RWPE1 (cell line): Measurements from ENCODE around the gene NAP1L5.

Experiments
- CTCF ChIA-PET: fragments of 350-600 bp; sonication (Branson Sonifier 250); formaldehyde crosslinking; extraction: SDS; loops from one replicate; lab custom pipeline; 2021; lab: Yijun Ruan, JAX
- POLR2A ChIA-PET: fragments of 400-600 bp; formaldehyde crosslinking; extraction: SDS; loops from one replicate; lab custom pipeline; 2020; ENCODE audit warnings: antibody characterized with exemption; ENCODE audit not compliant: low non-redundant PET; lab: Yijun Ruan, JAX
- DNase-seq: peaks from one replicate; pipeline ENCODE4 v3.0.0; 2012; ENCODE audit warnings: low spot score
- H3K27ac ChIP-seq: fragments of 450-650 bp; 2 replicates; pipeline ENCODE4 v1.5.1; 2017
- TF ChIP-seq, protein P1 (sequence below): fragments of 450-650 bp; conservative IDR thresholded peaks from 2 replicates; pipeline ENCODE4 v1.5.1; 2017; ENCODE audit warnings: low read depth, mild to moderate bottlenecking

Gene NAP1L5

DNA sequence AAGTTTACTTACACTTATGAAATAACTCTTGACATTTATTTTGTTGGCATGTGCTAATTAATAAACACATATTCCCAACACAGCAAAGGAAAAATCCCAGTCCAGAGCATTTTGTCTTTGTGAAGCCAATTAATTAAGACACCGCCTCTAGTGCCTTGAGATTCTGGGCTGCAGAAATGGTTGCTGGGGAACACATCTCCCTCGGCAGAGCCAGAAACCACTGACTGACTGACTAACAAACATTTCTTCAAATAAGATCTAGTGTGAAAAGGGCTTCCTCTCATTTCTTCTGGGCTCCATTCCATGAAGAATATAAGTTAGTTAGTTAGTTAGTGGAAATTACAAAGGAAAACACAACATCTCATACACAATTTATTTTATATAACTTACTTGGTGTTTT is 28.4 kb upstream of the NAP1L5 start:
- DNase-seq = no peak
- ChIA-PET CTCF (no interaction called here), POLR2A (no interaction called here)
- TF ChIP-seq, protein P1, sequence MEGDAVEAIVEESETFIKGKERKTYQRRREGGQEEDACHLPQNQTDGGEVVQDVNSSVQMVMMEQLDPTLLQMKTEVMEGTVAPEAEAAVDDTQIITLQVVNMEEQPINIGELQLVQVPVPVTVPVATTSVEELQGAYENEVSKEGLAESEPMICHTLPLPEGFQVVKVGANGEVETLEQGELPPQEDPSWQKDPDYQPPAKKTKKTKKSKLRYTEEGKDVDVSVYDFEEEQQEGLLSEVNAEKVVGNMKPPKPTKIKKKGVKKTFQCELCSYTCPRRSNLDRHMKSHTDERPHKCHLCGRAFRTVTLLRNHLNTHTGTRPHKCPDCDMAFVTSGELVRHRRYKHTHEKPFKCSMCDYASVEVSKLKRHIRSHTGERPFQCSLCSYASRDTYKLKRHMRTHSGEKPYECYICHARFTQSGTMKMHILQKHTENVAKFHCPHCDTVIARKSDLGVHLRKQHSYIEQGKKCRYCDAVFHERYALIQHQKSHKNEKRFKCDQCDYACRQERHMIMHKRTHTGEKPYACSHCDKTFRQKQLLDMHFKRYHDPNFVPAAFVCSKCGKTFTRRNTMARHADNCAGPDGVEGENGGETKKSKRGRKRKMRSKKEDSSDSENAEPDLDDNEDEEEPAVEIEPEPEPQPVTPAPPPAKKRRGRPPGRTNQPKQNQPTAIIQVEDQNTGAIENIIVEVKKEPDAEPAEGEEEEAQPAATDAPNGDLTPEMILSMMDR = no peak
- no peak overlapping the region for H3K27ac ChIP-seq

DNA sequence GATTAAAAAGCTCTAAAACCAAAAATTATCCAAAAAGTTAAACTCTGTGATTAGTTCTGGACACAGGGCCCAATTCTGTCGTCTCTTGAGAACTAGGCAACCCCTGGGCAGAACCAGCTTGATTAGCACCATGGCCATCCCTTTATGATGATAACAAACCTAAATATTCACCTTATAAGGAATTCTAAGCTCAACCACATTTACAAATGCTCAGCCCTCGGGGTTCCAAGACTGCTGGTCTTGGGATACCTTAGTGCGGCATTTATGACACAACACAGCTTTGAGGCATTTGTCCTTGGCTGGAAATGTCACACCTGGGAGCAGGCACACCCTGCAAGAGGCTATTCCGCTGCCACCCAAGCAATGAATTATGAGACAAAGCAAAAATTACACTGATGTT is 27.5 kb upstream of the NAP1L5 start:
- CTCF ChIA-PET = interaction anchor here (0.6 to 0.7 kb wide), 2 partner anchors 52 to 197 kb away, joined by 3 read pairs; no protein-coding TSS in a partner anchor
- DNase-seq = no peak
- TF ChIP-seq, protein P1 = no peak
- no peak overlapping the region for H3K27ac ChIP-seq
- POLR2A ChIA-PET = no interaction called here

DNA sequence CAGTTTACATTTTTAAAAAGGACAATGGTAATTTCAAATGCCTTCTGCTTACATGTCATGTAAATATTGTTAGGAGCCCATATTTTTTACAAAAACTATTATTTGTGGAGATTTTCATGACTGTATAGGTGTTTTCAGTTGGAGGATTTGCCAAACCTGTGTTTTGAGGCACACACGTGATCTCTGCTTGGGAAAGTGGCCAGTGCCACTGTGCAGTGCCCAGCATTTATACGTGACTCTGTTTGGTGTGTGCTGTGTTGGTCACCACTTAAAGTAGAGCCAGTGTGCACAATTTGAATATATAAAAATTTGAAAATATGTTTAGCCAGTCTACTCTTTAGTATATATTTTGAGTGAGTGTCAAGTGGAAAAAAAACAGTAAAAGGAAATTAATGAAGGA is 26.8 kb upstream of the NAP1L5 start:
- no peak overlapping the region for H3K27ac ChIP-seq
- TF ChIP-seq, protein P1 = no peak
- CTCF ChIA-PET = interaction anchor here (0.7 kb wide), 1 partner anchor 196 kb away, joined by 3 read pairs; no protein-coding TSS in a partner anchor
- POLR2A ChIA-PET = no interaction called here
- no peak for DNase-seq

DNA sequence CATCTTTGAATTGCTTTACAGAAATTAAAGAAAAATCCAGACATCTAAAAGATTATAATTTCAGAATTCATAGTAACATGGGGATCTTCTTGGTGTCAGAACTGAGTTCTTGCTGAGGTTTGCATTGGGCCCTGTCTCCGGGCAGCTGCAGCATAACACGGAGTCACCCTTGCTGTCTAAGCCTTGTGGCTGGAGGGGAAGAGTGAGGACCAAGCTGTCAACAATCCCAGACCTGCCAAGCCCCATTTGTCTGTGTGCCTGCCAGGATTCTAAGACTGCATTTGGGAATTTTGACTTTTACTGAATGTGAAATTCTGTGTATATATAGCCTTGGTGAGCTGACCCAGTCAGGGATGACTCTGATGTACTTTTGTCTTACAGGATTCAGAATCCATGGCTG is 25.2 kb upstream of the NAP1L5 start:
- TF ChIP-seq, protein P1 = no peak
- H3K27ac ChIP-seq = no peak overlapping the region
- ChIA-PET POLR2A (interaction anchor here (0.6 kb wide), 1 partner anchor 111 kb away, joined by 3 read pairs; no protein-coding TSS in a partner anchor), CTCF (interaction anchor here (0.6 kb wide), 1 partner anchor 153 kb away, joined by 3 read pairs; no protein-coding TSS in a partner anchor)
- DNase-seq = no peak

DNA sequence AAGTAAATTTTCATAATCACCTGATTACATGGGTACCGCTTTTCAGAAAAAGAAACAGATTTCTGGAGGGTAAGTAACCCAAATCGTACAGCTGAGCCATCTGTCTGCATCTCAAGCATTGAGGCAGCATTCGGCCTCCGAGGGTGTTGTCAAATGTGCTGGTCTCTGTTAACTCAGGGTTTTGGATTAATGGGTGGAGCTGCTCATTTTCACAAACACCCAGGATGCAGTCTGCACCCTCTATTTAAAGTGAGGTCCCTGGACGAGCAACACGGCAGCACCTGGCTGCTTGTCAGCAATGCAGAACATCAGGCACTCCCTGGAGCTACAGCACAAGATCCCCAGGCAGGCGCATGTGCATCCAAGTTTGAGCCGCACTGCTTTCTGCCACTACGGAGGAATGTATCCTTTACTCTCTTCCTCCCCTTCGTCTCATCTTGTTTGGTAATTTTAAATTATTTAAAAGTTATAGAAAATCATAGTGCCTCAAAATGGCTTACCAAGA is 24.7 kb upstream of the NAP1L5 start:
- no peak overlapping the region for H3K27ac ChIP-seq
- ChIA-PET POLR2A (interaction anchor here (0.6 kb wide), 1 partner anchor 110 kb away, joined by 3 read pairs; no protein-coding TSS in a partner anchor), CTCF (interaction anchor here (0.6 kb wide), 1 partner anchor 154 kb away, joined by 3 read pairs; no protein-coding TSS in a partner anchor)
- DNase-seq = no peak
- TF ChIP-seq, protein P1 = no peak

DNA sequence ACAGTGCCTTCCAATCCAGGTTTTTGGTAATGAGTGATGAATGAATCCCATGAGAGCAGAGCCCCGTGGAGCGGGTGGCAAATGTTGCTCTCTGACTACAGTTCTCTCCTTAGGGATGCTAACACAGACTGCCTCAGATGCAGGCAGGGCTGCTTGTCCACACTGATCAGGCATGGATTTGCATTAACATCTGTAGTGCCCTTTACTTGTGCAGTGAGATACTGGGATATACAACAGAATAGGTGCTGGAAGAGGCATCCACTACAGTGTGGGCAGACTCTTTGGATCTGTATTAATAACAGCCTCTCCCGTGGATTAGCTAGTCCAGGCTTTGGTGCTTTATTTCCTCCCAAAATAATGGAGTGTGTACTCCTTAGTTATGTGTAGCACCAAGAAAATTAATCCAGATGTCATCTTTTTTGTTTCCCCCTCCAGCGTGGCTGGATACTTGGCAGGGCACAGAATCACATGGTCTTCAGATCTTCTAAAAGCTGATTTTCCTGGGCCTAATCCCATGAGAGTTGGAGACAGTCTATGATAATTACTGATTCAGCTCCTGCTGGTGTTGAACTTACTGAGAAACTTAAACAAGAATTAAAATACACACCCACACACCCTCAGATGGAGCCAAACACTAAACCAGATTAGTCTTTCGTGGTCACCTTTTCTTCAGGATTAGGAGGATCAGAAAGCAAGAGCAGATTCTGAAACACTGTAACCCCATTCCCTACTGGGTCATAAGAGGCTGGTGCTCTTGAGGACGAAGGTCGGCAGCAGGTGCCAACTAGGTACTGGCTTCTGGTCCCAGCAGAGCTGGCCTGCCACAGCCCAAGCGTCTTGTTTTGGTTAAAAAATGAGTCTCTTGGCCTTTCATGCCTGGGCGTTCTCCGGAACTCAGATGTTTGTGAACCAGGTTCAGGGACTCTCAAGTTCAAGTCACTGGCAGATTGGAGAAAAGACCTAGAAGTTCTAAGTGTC is 23.1 kb upstream of the NAP1L5 start:
- CTCF ChIA-PET = no interaction called here
- TF ChIP-seq, protein P1 = no peak
- no peak overlapping the region for H3K27ac ChIP-seq
- DNase-seq = no peak
- POLR2A ChIA-PET = no interaction called here
